ENCODE measurements around the gene BMP8A. TPM values are rescaled to one million over a fixed set of nuclear protein-coding genes. Genes with fewer than 3 reads are reported as not detected.

BMP8A gene
- total and polyA plus RNA-seq, 9 of the 15 experiments (the other 6 are each of a cell fraction or from before 2014, with no cell fraction given), result 0.05 to 0.31 TPM; not detected in 7

GRCh38 chr1:39569034-39569433, 77.6 kb downstream of the BMP8A start:
- CTCF ChIA-PET (ENCODE audit: low intra/inter-chr PET ratio), result no interaction called here
- no peaks in the 10 kb centered on the region for H3K9me3 ChIP-seq (replicated peaks; ENCODE audit: control insufficient read depth, insufficient read depth, low read depth, low read length)
- in situ Hi-C loops (cut with MboI), result no loop called here
- H3K27ac ChIP-seq (ENCODE audit: extremely low read depth, low read depth, low read length), result no peak overlapping the region
- POLR2A ChIA-PET, result interaction anchor here (0.6 to 2.7 kb wide), 4 partner anchors 13 to 105 kb away, joined by 3 to 15 read pairs (median 4); no protein-coding TSS in a partner anchor
- H2AFZ ChIP-seq (ENCODE audit: low read depth, low read length), result no peak overlapping the region
- H3K79me2 ChIP-seq (ENCODE audit: control insufficient read depth, insufficient read depth, low read length), result peaks cover 70% of the 10 kb centered on the region
- ATAC-seq (no peak), DNase-seq (ENCODE audit: extremely low read depth in 1 of 4, low spot score in 3 of 4) (no peak), FAIRE-seq (no peak)
- H3K4me1 ChIP-seq (replicated peaks in 1 of 2; ENCODE audit: control insufficient read depth in 2 of 2, insufficient read depth in 2 of 2, low read length in 2 of 2), result peaks cover 10 to 12% of the 10 kb centered on the region in 2 experiments; a peak in 4 of 5 replicates
- H3K9ac ChIP-seq (ENCODE audit: insufficient read depth in 1 of 2, low read depth in 2 of 2, low read length in 2 of 2), result no peak overlapping the region
- peaks cover 9% of the 10 kb centered on the region for H3K9me1 ChIP-seq (ENCODE audit: control insufficient read depth, insufficient read depth, low read length)
- no peak overlapping the region for H3K4me2 ChIP-seq (ENCODE audit: insufficient read depth, low read length)
- no TSS peak for BruUV-seq (replicated peaks)
- H4K20me1 ChIP-seq (replicated peaks; ENCODE audit: control insufficient read depth, insufficient read depth, low read length), result peaks cover 38% of the 10 kb centered on the region
- 95% methylated on average over 4 of the region's 4 CpGs for WGBS (ENCODE audit: insufficient coverage, low coverage, missing lambda C conversion rate)
- no peak for TF ChIP-seq KLF16 (IDR thresholded peaks at IDR 0.05)
- 0 out of 2 replicates have a peak, but pooled peaks have one; percentile 21 for TF ChIP-seq POLR2A (conservative IDR thresholded peaks at IDR 0.05)
- H3K36me3 ChIP-seq (ENCODE audit: control insufficient read depth, insufficient read depth, low read length), result peaks cover 97% of the 10 kb centered on the region
- intact Hi-C loops (cut with micrococcal nuclease), result no loop called here
- no peaks in the 10 kb centered on the region for H3K27me3 ChIP-seq (ENCODE audit: control insufficient read depth in 2 of 2, insufficient read depth in 2 of 2, low read length in 2 of 2)
- H3K4me3 ChIP-seq, result no peak overlapping the region

GRCh38 chr1:39570477-39571177, 79.2 kb downstream of the BMP8A start:
- CTCF ChIA-PET (ENCODE audit: low intra/inter-chr PET ratio), result interaction anchor here (0.5 kb wide), 1 partner anchor 16 kb away, joined by 3 read pairs; no protein-coding TSS in a partner anchor
- intact Hi-C loops (cut with micrococcal nuclease), result no loop called here
- WGBS (ENCODE audit: insufficient coverage, low coverage, missing lambda C conversion rate), result over 99% methylated on average over 11 of the region's 11 CpGs

More at GRCh38 chr1:39570477-39571177, 79.2 kb downstream of the BMP8A start:
- no peak for FAIRE-seq
- H3K79me2 ChIP-seq (ENCODE audit: control insufficient read depth, insufficient read depth, low read length), result peaks cover 86% of the 10 kb centered on the region
- peak overlapping the region in 1 of 2 experiments; percentile 46; a peak in 1 of 4 replicates for H3K9ac ChIP-seq (ENCODE audit: insufficient read depth in 1 of 2, low read depth in 2 of 2, low read length in 2 of 2)
- no peak for TF ChIP-seq CEBPG (CRISPR knock-in tag; IDR thresholded peaks at IDR 0.05)
- no peak for TF ChIP-seq CEBPG (tag; conservative IDR thresholded peaks at IDR 0.05 in 1 of 2, IDR thresholded peaks at IDR 0.05 in 1 of 2)
- TF ChIP-seq POLR2G (IDR thresholded peaks at IDR 0.05; ENCODE audit: low read depth, low read length), result peak; percentile 58
- no peak for TF ChIP-seq GABPA (tag; conservative IDR thresholded peaks at IDR 0.05; ENCODE audit: low read depth)
- TF ChIP-seq RBFOX2 (IDR thresholded peaks at IDR 0.05; ENCODE audit: low read depth, low read length), result peak; percentile 57
- H3K36me3 ChIP-seq (ENCODE audit: control insufficient read depth, insufficient read depth, low read length), result peaks cover 98% of the 10 kb centered on the region
- H3K4me3 ChIP-seq, result no peak overlapping the region
- H3K27me3 ChIP-seq (ENCODE audit: control insufficient read depth in 2 of 2, insufficient read depth in 2 of 2, low read length in 2 of 2), result no peaks in the 10 kb centered on the region
- no TSS peak for BruUV-seq (replicated peaks)
- ATAC-seq, result no peak
- DNase-seq (ENCODE audit: extremely low read depth in 1 of 4, low spot score in 3 of 4), result no peak
- H3K4me1 ChIP-seq (replicated peaks in 1 of 2; ENCODE audit: control insufficient read depth in 2 of 2, insufficient read depth in 2 of 2, low read length in 2 of 2), result peaks cover 13 to 24% of the 10 kb centered on the region in 2 experiments; a peak in 4 of 5 replicates
- H3K27ac ChIP-seq (ENCODE audit: extremely low read depth, low read depth, low read length), result no peak overlapping the region
- no peaks in the 10 kb centered on the region for H3K9me3 ChIP-seq (replicated peaks; ENCODE audit: control insufficient read depth, insufficient read depth, low read depth, low read length)
- H4K20me1 ChIP-seq (replicated peaks; ENCODE audit: control insufficient read depth, insufficient read depth, low read length), result peaks cover 49% of the 10 kb centered on the region
- H2AFZ ChIP-seq (ENCODE audit: low read depth, low read length), result no peak overlapping the region
- in situ Hi-C loops (cut with MboI), result no loop called here
- H3K9me1 ChIP-seq (ENCODE audit: control insufficient read depth, insufficient read depth, low read length), result peaks cover 16% of the 10 kb centered on the region
- H3K4me2 ChIP-seq (ENCODE audit: insufficient read depth, low read length), result no peak overlapping the region
- POLR2A ChIA-PET, result interaction anchor here (1.5 to 2.7 kb wide), 2 partner anchors 9 to 15 kb away, joined by 3 to 15 read pairs; no protein-coding TSS in a partner anchor

Data from K562 (cell line).